Liver (tissue), 9 donors: Measurements from ENCODE around the gene CIPC. TPM values are rescaled to one million over a fixed set of nuclear protein-coding genes. Genes with fewer than 3 reads are reported as not detected.

Experiments
- DNase-seq: peaks from one replicate; pipeline ENCODE4 v3.0.0-alpha.2; 2017; ENCODE audit warnings: low spot score
- H3K27ac ChIP-seq, 2 donors: one replicate each; pipeline ENCODE4 v1.7.0; 2013; ENCODE audit warnings: inconsistent platforms in 2 of 2, low read length in 2 of 2, control low read depth in 1 of 2, low read depth in 1 of 2, mild to moderate bottlenecking in 1 of 2
- H3K27me3 ChIP-seq, 4 donors: one replicate each; pipeline versions ENCODE4 v1.6.1 to v1.7.0; 2013; ENCODE audit warnings: low read length in 3 of 4, inconsistent platforms in 1 of 4, mild to moderate bottlenecking in 1 of 4, moderate library complexity in 1 of 4; ENCODE audit not compliant: control insufficient read depth in 4 of 4, insufficient read depth in 4 of 4
- H3K36me3 ChIP-seq, 4 donors: one replicate each; pipeline versions ENCODE4 v1.6.1 to v1.7.0; 2013; ENCODE audit warnings: low read length in 3 of 4, mild to moderate bottlenecking in 3 of 4, low read depth in 1 of 4, moderate library complexity in 1 of 4; ENCODE audit not compliant: control insufficient read depth in 4 of 4, insufficient read depth in 3 of 4
- H3K4me1 ChIP-seq, 4 donors: one replicate each; pipeline versions ENCODE4 v1.6.1 to v1.7.0; 2013; ENCODE audit warnings: low read length in 3 of 4, mild to moderate bottlenecking in 3 of 4, moderate library complexity in 1 of 4; ENCODE audit not compliant: control insufficient read depth in 4 of 4, insufficient read depth in 4 of 4
- H3K4me3 ChIP-seq, 3 donors: one replicate each; pipeline versions ENCODE4 v1.6.1 to v1.7.0; 2013; ENCODE audit warnings: low read length in 3 of 3, control low read depth in 1 of 3, low read depth in 1 of 3, mild to moderate bottlenecking in 1 of 3
- H3K9ac ChIP-seq, 2 donors: one replicate each; pipeline ENCODE4 v1.7.0; 2013; ENCODE audit warnings: low read length in 2 of 2, mild to moderate bottlenecking in 2 of 2, moderate library complexity in 2 of 2, control low read depth in 1 of 2, low read depth in 1 of 2
- H3K9me3 ChIP-seq, 4 donors: one replicate each; pipeline versions ENCODE4 v1.6.1 to v1.7.0; 2013; ENCODE audit warnings: low read length in 3 of 4; ENCODE audit not compliant: control insufficient read depth in 4 of 4
- ATF3 ChIP-seq: IDR thresholded peaks from 2 replicates; pipeline ENCODE4 v1.6.1; 2016; ENCODE audit warnings: antibody characterized with exemption
- CTCF ChIP-seq: fragments of 150-350 bp; IDR thresholded peaks from 2 replicates; pipeline ENCODE4 v1.5.1; 2017; ENCODE audit warnings: improper control_type of control experiment, low read depth, low read length; ENCODE audit not compliant: missing input control
- EGR1 ChIP-seq, 2 donors: IDR thresholded peaks; 2 replicates each; pipeline ENCODE4 v1.6.1; 2016 to 2018; ENCODE audit warnings: antibody characterized with exemption in 2 of 2, low read depth in 2 of 2
- FOXA1 ChIP-seq: IDR thresholded peaks from 2 replicates; pipeline ENCODE4 v1.6.1; 2016; ENCODE audit warnings: antibody characterized with exemption
- FOXA2 ChIP-seq: IDR thresholded peaks from 2 replicates; pipeline ENCODE4 v1.6.1; 2016; ENCODE audit warnings: antibody characterized with exemption
- GABPA ChIP-seq, 2 donors: IDR thresholded peaks in 1 of 2; conservative IDR thresholded peaks in 1 of 2; 2 replicates each; pipeline ENCODE4 v1.6.1; 2016; ENCODE audit warnings: antibody characterized with exemption in 2 of 2, mild to moderate bottlenecking in 1 of 2, moderate library complexity in 1 of 2
- HNF4A ChIP-seq, 2 donors: conservative IDR thresholded peaks; 2 replicates each; pipeline ENCODE4 v1.6.1; 2016; ENCODE audit warnings: antibody characterized with exemption in 2 of 2, mild to moderate bottlenecking in 2 of 2
- HNF4G ChIP-seq: IDR thresholded peaks from 2 replicates; pipeline ENCODE4 v1.6.1; 2016; ENCODE audit warnings: antibody characterized with exemption
- JUND ChIP-seq, 2 donors: IDR thresholded peaks; 2 replicates each; pipeline ENCODE4 v1.6.1; 2016; ENCODE audit warnings: antibody characterized with exemption in 2 of 2
- MAX ChIP-seq: IDR thresholded peaks from 2 replicates; pipeline ENCODE4 v1.6.1; 2016; ENCODE audit warnings: antibody characterized with exemption
- NR2F2 ChIP-seq: IDR thresholded peaks from 2 replicates; pipeline ENCODE4 v1.6.1; 2016; ENCODE audit warnings: antibody characterized with exemption
- RAD21 ChIP-seq, 2 donors: IDR thresholded peaks; 2 replicates each; pipeline ENCODE4 v1.6.1; 2016; ENCODE audit warnings: antibody characterized with exemption in 2 of 2, mild to moderate bottlenecking in 2 of 2
- REST ChIP-seq: IDR thresholded peaks from 2 replicates; pipeline ENCODE4 v1.6.1; 2016; ENCODE audit warnings: antibody characterized with exemption, mild to moderate bottlenecking
- RXRA ChIP-seq, 2 donors: IDR thresholded peaks; 2 replicates each; pipeline ENCODE4 v1.6.1; 2017 to 2018; ENCODE audit warnings: antibody characterized with exemption in 2 of 2, mild to moderate bottlenecking in 1 of 2
- SP1 ChIP-seq: IDR thresholded peaks from 2 replicates; pipeline ENCODE4 v1.6.1; 2018; ENCODE audit warnings: antibody characterized with exemption, mild to moderate bottlenecking
- TAF1 ChIP-seq: conservative IDR thresholded peaks from 2 replicates; pipeline ENCODE4 v1.6.1; 2016; ENCODE audit warnings: antibody characterized with exemption, mild to moderate bottlenecking
- YY1 ChIP-seq: IDR thresholded peaks from 2 replicates; pipeline ENCODE4 v1.6.1; 2016; ENCODE audit warnings: antibody characterized with exemption, mild to moderate bottlenecking
- ZBTB33 ChIP-seq: IDR thresholded peaks from 2 replicates; pipeline ENCODE4 v1.6.1; 2016; ENCODE audit warnings: antibody characterized with exemption
- WGBS: extraction: QIAGEN DNeasy Blood & Tissue Kit; methylation state at CpG from one replicate; pipeline ENCODE4 v1.1.7; 2013; 5-methylcytosine and 5-hydroxymethylcytosine counted together
- polyA plus RNA-seq, 2 donors: library from polyadenylated mRNA; stranded (reverse) in 1 of 2; unstranded in 1 of 2; fragments of 200-250 nt in 1 of 2; fragments of >200 nt in 1 of 2; fragmentation: Nextera tagmentation in 1 of 2; extraction: Ambion mirVana in 1 of 2; gene quantifications; one replicate each; pipeline versions ENCODE4 v1.2.1 to v1.2.3, GENCODE V29; 2013 to 2015
- total RNA-seq, 2 donors: library from RNA; depleted of rRNA; stranded (reverse); fragments of >200 nt; gene quantifications; one replicate each; pipeline ENCODE4 v1.2.3, GENCODE V29; 2014
- donor health status: healthy.
- donor health status: healthy.
- donor health status: healthy.
- donor health status: healthy.
- donor health status: healthy.

CIPC gene
- total and polyA plus RNA-seq, 4 donors = 5.2 to 17.8 (median 6.7) TPM

- Histone ChIP-seq H3K27ac (no peak overlapping the region), H3K4me3 (no peak overlapping the region), H3K9me3 (no peaks in the 10 kb centered on the region), H3K9ac (no peak overlapping the region), H3K4me1 (no peaks in the 10 kb centered on the region), H3K36me3 (no peaks in the 10 kb centered on the region), H3K27me3 (peaks cover 0 to 4% (median 3%) of the 10 kb centered on the region in 4 donors)
- TF ChIP-seq GABPA (IDR thresholded peaks at IDR 0.05 in 1 of 2, conservative IDR thresholded peaks at IDR 0.05 in 1 of 2) (no peak), HNF4A (conservative IDR thresholded peaks at IDR 0.05) (no peak), MAX (no peak), FOXA2 (no peak), SP1 (no peak), RAD21 (IDR thresholded peaks at IDR 0.05) (no peak), CTCF (no peak)
- no peak for DNase-seq
- 80% methylated on average over 2 of the region's 2 CpGs for WGBS
These were observed 60.8 kb downstream of the CIPC start for GRCh38 chr14:77158882-77159255.

GRCh38 chr14:77161011-77161410, 63.0 kb downstream of the CIPC start:
- no peak for TF ChIP-seq RXRA (IDR thresholded peaks at IDR 0.05)
- no peak for TF ChIP-seq HNF4A (conservative IDR thresholded peaks at IDR 0.05)
- no peak for TF ChIP-seq REST
- TF ChIP-seq GABPA (IDR thresholded peaks at IDR 0.05 in 1 of 2, conservative IDR thresholded peaks at IDR 0.05 in 1 of 2) = no peak
- no peak for TF ChIP-seq JUND (IDR thresholded peaks at IDR 0.05)
- no peak for TF ChIP-seq EGR1 (IDR thresholded peaks at IDR 0.05; ENCODE audit: low read depth in 2 of 2)
- TF ChIP-seq YY1 = no peak
- no peak for TF ChIP-seq ZBTB33
- TF ChIP-seq ATF3 = no peak
- TF ChIP-seq NR2F2 = no peak
- TF ChIP-seq MAX = no peak
- no peak for TF ChIP-seq RAD21 (IDR thresholded peaks at IDR 0.05)
- TF ChIP-seq SP1 = no peak
- no peak for TF ChIP-seq CTCF
- TF ChIP-seq FOXA1 = no peak
- no peak for TF ChIP-seq TAF1
- TF ChIP-seq HNF4G = no peak
- TF ChIP-seq FOXA2 = no peak
- Histone ChIP-seq H3K9ac (no peak overlapping the region), H3K27me3 (peaks cover 0 to 4% (median 0%) of the 10 kb centered on the region in 4 donors), H3K36me3 (no peaks in the 10 kb centered on the region), H3K9me3 (no peaks in the 10 kb centered on the region), H3K27ac (no peak overlapping the region), H3K4me3 (no peak overlapping the region), H3K4me1 (no peaks in the 10 kb centered on the region)
- no peak for DNase-seq
- 73% methylated on average over 4 of the region's 4 CpGs for WGBS
